B cell (primary cell): Measurements from ENCODE around the gene BAHCC1. TPM values are rescaled to one million over a fixed set of nuclear protein-coding genes. Genes with fewer than 3 reads are reported as not detected.

Experiments used
- ATAC-seq: fragments of 200-7000 bp; cut with Tn5 transposase; one replicate; pipeline ENCODE4 v1.10.0; 2021; ENCODE audit warnings: low read depth, mild to moderate bottlenecking, moderate number of reproducible peaks, moderate library complexity
- CTCF ChIA-PET: fragments of 350-600 bp; sonication (Branson Sonifier 250); formaldehyde crosslinking; loops from one replicate; lab custom pipeline; 2021; ENCODE audit warnings: antibody characterized with exemption, inconsistent platforms; lab: Charles Lee
- POLR2A ChIA-PET: fragments of 350-600 bp; sonication (Branson Sonifier 250); formaldehyde crosslinking; loops from one replicate; lab custom pipeline; 2021; ENCODE audit warnings: antibody characterized with exemption; lab: Charles Lee
- DNase-seq: peaks from one replicate; pipeline ENCODE4 v3.0.0; 2013
- H2AFZ ChIP-seq: 2 replicates; pipeline ENCODE4 v1.6.1; 2012; ENCODE audit warnings: mild to moderate bottlenecking, low read depth, low read length; ENCODE audit not compliant: insufficient read depth, poor library complexity, severe bottlenecking
- H3K27ac ChIP-seq, 2 donors: 1 replicate in 1 of 2; 2 replicates in 1 of 2; pipeline ENCODE4 v1.5.1; 2012 to 2013; ENCODE audit warnings: low read length in 2 of 2, mild to moderate bottlenecking in 2 of 2, moderate library complexity in 1 of 2
- H3K27me3 ChIP-seq, 4 experiments: fragments of 200-600 bp in 1 of 4; sonication (generic) in 1 of 4; replicated peaks in 1 of 4; 1 replicate in 2 of 4; 2 replicates in 2 of 4; pipeline versions ENCODE4 v1.6.1 to v1.7.0; 2013 to 2016; ENCODE audit warnings: low read length in 3 of 4, mild to moderate bottlenecking in 2 of 4, mixed read lengths in 1 of 4, moderate library complexity in 1 of 4; ENCODE audit not compliant: insufficient read depth in 4 of 4, control insufficient read depth in 3 of 4; ENCODE audit errors: control extremely low read depth in 1 of 4
- H3K36me3 ChIP-seq, 2 experiments: replicated peaks in 1 of 2; 1 replicate in 1 of 2; 2 replicates in 1 of 2; pipeline versions ENCODE4 v1.6.1 to v1.7.1; 2013; ENCODE audit warnings: low read length in 1 of 2; ENCODE audit not compliant: insufficient read depth in 2 of 2, control insufficient read depth in 1 of 2; ENCODE audit errors: control extremely low read depth in 1 of 2, extremely low read depth in 1 of 2
- H3K4me1 ChIP-seq, 2 donors: fragments of 200-600 bp in 1 of 2; sonication (generic) in 1 of 2; 1 replicate in 1 of 2; 2 replicates in 1 of 2; pipeline versions ENCODE4 v1.5.1 to v1.6.1; 2013 to 2017; ENCODE audit warnings: low read length in 2 of 2; ENCODE audit not compliant: control insufficient read depth in 2 of 2, insufficient read depth in 2 of 2
- H3K4me2 ChIP-seq: replicated peaks from 2 replicates; pipeline ENCODE3; 2012; ENCODE audit warnings: mild to moderate bottlenecking, low read depth, low read length; ENCODE audit not compliant: poor library complexity, severe bottlenecking
- H3K4me3 ChIP-seq, 5 experiments: fragments of 200-600 bp in 1 of 5; sonication (generic) in 1 of 5; 1 replicate in 3 of 5; 2 replicates in 2 of 5; pipeline versions ENCODE4 v1.5.1 to v1.7.0; 2011 to 2016; ENCODE audit warnings: low read length in 4 of 5, mild to moderate bottlenecking in 4 of 5, low read depth in 2 of 5, control low read depth in 1 of 5, moderate library complexity in 1 of 5; ENCODE audit not compliant: insufficient read depth in 1 of 5; ENCODE audit errors: control extremely low read depth in 1 of 5, extremely low read depth in 1 of 5
- H3K79me2 ChIP-seq: fragments of 200-600 bp; sonication (generic); one replicate; pipeline ENCODE4 v1.6.0; 2016; ENCODE audit warnings: low read length; ENCODE audit not compliant: control insufficient read depth, insufficient read depth
- H3K9ac ChIP-seq: fragments of 200-600 bp; sonication (generic); 2 replicates; pipeline ENCODE4 v1.6.1; 2017; ENCODE audit warnings: mild to moderate bottlenecking, low read length, moderate library complexity
- H3K9me3 ChIP-seq, 3 donors: one replicate each; pipeline versions ENCODE4 v1.6.1 to v1.7.1; 2013; ENCODE audit warnings: low read length in 2 of 3; ENCODE audit not compliant: control insufficient read depth in 2 of 3, insufficient read depth in 1 of 3; ENCODE audit errors: control extremely low read depth in 1 of 3
- H4K20me1 ChIP-seq: 2 replicates; pipeline ENCODE4 v1.6.0; 2012; ENCODE audit warnings: mild to moderate bottlenecking, low read length; ENCODE audit not compliant: insufficient read depth, control insufficient read depth, poor library complexity, severe bottlenecking
- H3K27ac Mint-ChIP-seq: one replicate; pipeline ENCODE4 v1.8.0; 2021; ENCODE audit warnings: mixed read lengths
- H3K27me3 Mint-ChIP-seq: one replicate; pipeline ENCODE4 v1.8.0; 2021; ENCODE audit warnings: mixed read lengths
- H3K4me1 Mint-ChIP-seq: one replicate; pipeline ENCODE4 v1.8.0; 2021; ENCODE audit warnings: mixed read lengths
- H3K4me3 Mint-ChIP-seq: one replicate; pipeline ENCODE4 v1.8.0; 2021; ENCODE audit warnings: mixed read lengths
- H3K9me3 Mint-ChIP-seq: one replicate; pipeline ENCODE4 v1.8.0; 2022; ENCODE audit warnings: mixed read lengths; ENCODE audit not compliant: insufficient read depth
- CTCF ChIP-seq: fragments of 200-600 bp; IDR thresholded peaks from one replicate; pipeline ENCODE4 v1.8.0; 2022; ENCODE audit warnings: antibody characterized with exemption, mild to moderate bottlenecking
- EZH2 ChIP-seq: IDR thresholded peaks from 2 replicates; pipeline ENCODE4 v1.6.1; 2012; ENCODE audit warnings: borderline replicate concordance, low read depth, mild to moderate bottlenecking, moderate library complexity, low read length; ENCODE audit not compliant: insufficient read depth, poor library complexity, severe bottlenecking
- WGBS: methylation state at CpG from one replicate; pipeline ENCODE4 v1.1.5; 2013; ENCODE audit warnings: missing lambda C conversion rate; ENCODE audit not compliant: insufficient coverage; 5-methylcytosine and 5-hydroxymethylcytosine counted together
- intact Hi-C: fragments of 100-400 bp; cut with micrococcal nuclease; formaldehyde crosslinking; loops from one replicate; pipeline ENCODE4 v1.10.0; 2022
- polyA plus RNA-seq: library from polyadenylated mRNA; depleted of rRNA; stranded (reverse); fragments of >200 nt; gene quantifications from 2 replicates; pipeline ENCODE4 v1.2.3, GENCODE V29; 2012
- total RNA-seq, 2 donors: library from RNA; stranded (reverse); fragments of 120-200 nt in 1 of 2; gene quantifications; 1 replicate in 1 of 2; 2 replicates in 1 of 2; pipeline versions ENCODE4 v1.2.3 to v1.2.4, GENCODE V29; 2013 to 2022

The BAHCC1 gene
- total and polyA plus RNA-seq, 2 donors (not counting 1 experiment from before 2014, with no cell fraction given), result 0.12 to 0.48 TPM

DNA sequence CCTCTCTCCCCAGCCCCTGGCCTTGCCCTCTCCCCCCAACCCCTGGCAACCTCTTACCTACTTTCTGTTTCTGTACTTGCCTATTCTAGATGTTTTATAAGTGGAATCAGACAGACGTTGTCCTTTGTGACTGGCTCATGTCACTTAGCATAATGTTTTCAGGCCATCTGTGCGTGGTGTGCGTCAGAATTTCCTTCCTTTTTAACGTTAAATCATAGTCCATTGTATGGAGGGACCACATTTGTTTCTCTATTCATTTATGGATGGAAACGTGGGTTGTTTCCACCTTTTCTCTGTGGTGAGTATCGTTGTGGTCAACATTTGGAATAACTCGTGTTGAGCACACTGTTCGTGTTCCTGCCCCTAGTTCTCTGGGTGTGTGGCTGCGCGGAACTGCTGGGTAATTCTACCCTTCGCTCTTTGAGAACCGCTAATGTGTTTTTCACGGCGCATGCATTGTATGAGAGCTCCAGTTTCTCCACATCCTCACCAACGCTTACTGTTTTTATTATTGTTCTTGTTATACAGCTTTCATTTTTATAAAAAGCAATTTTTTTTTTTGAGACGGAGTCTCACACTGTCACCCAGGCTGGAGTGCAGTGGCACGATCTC, 91.0 kb downstream of the BAHCC1 start:
- H3K27ac Mint-ChIP-seq, result no peak overlapping the region

More for the DNA sequence above, 91.0 kb downstream of the BAHCC1 start:
- peak overlapping the region; percentile 66 for H3K4me3 Mint-ChIP-seq
- H3K9me3 ChIP-seq, result peaks cover 0 to 7% (median 0%) of the 10 kb centered on the region in 3 donors
- POLR2A ChIA-PET, result interaction anchor here (0.6 kb wide), 1 partner anchor 337 kb away, joined by 3 read pairs; no protein-coding TSS in a partner anchor
- CTCF ChIA-PET, result interaction anchor here (2.2 to 4.0 kb wide), 3 partner anchors 11 to 233 kb away, joined by 8 to 44 read pairs (median 15); no protein-coding TSS in a partner anchor
- no peaks in the 10 kb centered on the region for H3K79me2 ChIP-seq
- H3K4me3 ChIP-seq, result no peak overlapping the region
- 13% methylated on average over 9 of the region's 17 CpGs for WGBS
- H3K36me3 ChIP-seq, result no peaks in the 10 kb centered on the region
- ATAC-seq (no peak), DNase-seq (no peak)
- intact Hi-C loops, result loop anchor here (10.0 kb wide), 1 partner anchor 118 kb away; no protein-coding TSS in a partner anchor
- H3K4me2 ChIP-seq, result no peak overlapping the region
- H3K4me1 ChIP-seq, result peaks cover 41 to 47% of the 10 kb centered on the region in 2 donors
- peaks cover 0 to 18% (median 7%) of the 10 kb centered on the region in 4 experiments for H3K27me3 ChIP-seq
- no peaks in the 10 kb centered on the region for H3K9me3 Mint-ChIP-seq
- H3K27me3 Mint-ChIP-seq, result peaks cover 18% of the 10 kb centered on the region
- H3K9ac ChIP-seq, result no peak overlapping the region
- H4K20me1 ChIP-seq, result no peaks in the 10 kb centered on the region
- no peak overlapping the region for H2AFZ ChIP-seq
- H3K27ac ChIP-seq, result no peak overlapping the region
- TF ChIP-seq EZH2, result no peak
- no peak for TF ChIP-seq CTCF
- H3K4me1 Mint-ChIP-seq, result peaks cover 26% of the 10 kb centered on the region
